GM12872 (cell line): ENCODE measurements around the gene GOLGB1.

Experiments used
- CTCF ChIP-seq: IDR thresholded peaks from 3 replicates; pipeline ENCODE4 v1.5.1; 2011; ENCODE audit warnings: low read depth, mild to moderate bottlenecking, low read length, moderate library complexity; ENCODE audit not compliant: insufficient read depth

Gene GOLGB1

GRCh38 chr3:121719423-121719822, 30.1 kb downstream of the GOLGB1 start:
- TF ChIP-seq CTCF: no peak

GRCh38 chr3:121718205-121718846, 31.2 kb downstream of the GOLGB1 start:
- TF ChIP-seq CTCF: no peak

- TF ChIP-seq CTCF: no peak
Measured at GRCh38 chr3:121710347-121710746, 39.2 kb downstream of the GOLGB1 start.

- no peak for TF ChIP-seq CTCF
Measured at GRCh38 chr3:121707531-121708273, 41.8 kb downstream of the GOLGB1 start.

- no peak for TF ChIP-seq CTCF
Measured at GRCh38 chr3:121705541-121705940, 44.0 kb downstream of the GOLGB1 start.

GRCh38 chr3:121703973-121704372, 45.6 kb downstream of the GOLGB1 start:
- no peak for TF ChIP-seq CTCF

GRCh38 chr3:121698901-121699300, 50.6 kb downstream of the GOLGB1 start:
- no peak for TF ChIP-seq CTCF
